Pancreas (tissue), 10 donors: Measurements from ENCODE around the gene TCFL5. TPM values are rescaled to one million over a fixed set of nuclear protein-coding genes. Genes with fewer than 3 reads are reported as not detected.

Experiments used
- ATAC-seq, 4 donors: fragments of 200-7000 bp; cut with Tn5 transposase; one replicate each; pipeline versions ENCODE4 v1.8.0 to v1.9.1; 2020; ENCODE audit warnings: mild to moderate bottlenecking in 4 of 4, moderate library complexity in 4 of 4
- DNase-seq, 6 donors: peaks; one replicate each; pipeline ENCODE4 v3.0.0-alpha.2; 2020
- FAIRE-seq: peaks from 2 replicates; lab custom pipeline; 2012; peaks lifted over from hg19 to GRCh38; lab: Jason Lieb, UNC
- H3K27ac ChIP-seq, 4 donors: fragments of 200-600 bp; sonication (generic); 1 replicate in 3 of 4; 2 replicates in 1 of 4; pipeline versions ENCODE4 v1.5.0 to v1.8.0; 2020
- H3K27me3 ChIP-seq, 4 donors: fragments of 200-600 bp; one replicate each; pipeline ENCODE4 v1.8.0; 2021
- H3K36me3 ChIP-seq, 3 donors: fragments of 200-600 bp; sonication (generic) in 1 of 3; one replicate each; pipeline versions ENCODE4 v1.5.0 to v1.8.0; 2020 to 2021
- H3K4me1 ChIP-seq, 3 donors: fragments of 200-600 bp; one replicate each; pipeline ENCODE4 v1.8.0; 2021
- H3K4me3 ChIP-seq, 4 donors: fragments of 200-600 bp; sonication (generic) in 2 of 4; one replicate each; pipeline versions ENCODE4 v1.5.0 to v1.8.0; 2020 to 2021
- H3K9me3 ChIP-seq, 4 donors: fragments of 200-600 bp; one replicate each; pipeline ENCODE4 v1.8.0; 2021
- WGBS, 2 donors: extraction: QIAGEN DNeasy Blood & Tissue Kit; methylation state at CpG; one replicate each; pipeline ENCODE4 v1.1.7; 2013; 5-methylcytosine and 5-hydroxymethylcytosine counted together
- intact Hi-C, 3 donors: fragments of 100-400 bp; cut with DNase I; formaldehyde crosslinking; loops; one replicate each; pipeline versions ENCODE4 v1.11.1 to v1.14.2; 2022
- polyA plus RNA-seq, 2 donors: library from polyadenylated mRNA; stranded (reverse); fragments of 200-250 nt; gene quantifications; one replicate each; pipeline ENCODE4 v1.2.3, GENCODE V29; 2013
- total RNA-seq, 6 donors: library from RNA; stranded (reverse); fragmentation: NEBNext Ultra II Directional in 4 of 6; extraction: Animal tissue kit (Norgen Biotek cat#: 25700) in 4 of 6; gene quantifications; one replicate each; pipeline versions ENCODE4 v1.2.1 to v1.2.4, GENCODE V29; 2021 to 2023
- TF ChIP-seq, protein P1 (sequence below), 4 donors: fragments of 200-600 bp; sonication (generic) in 3 of 4; IDR thresholded peaks; one replicate each; pipeline versions ENCODE4 v1.5.0 to v1.8.0; 2021; ENCODE audit warnings: antibody characterized with exemption in 4 of 4
- donor health status: healthy with polysubstance abuse.
- donor health status: DM: no; HTN: no; CAD: no; lungs with moderate emphysema.
- donor health status: DM: no; HTN: no; CAD: no.
- donor health status: control.
- donor health status: control.
- donor health status: Bipolar disorder and iron deficiency.
- donor health status: DM: yes; HTN: yes; CAD: no.
- donor health status: DM: no; HTN: no; CAD: no.
- donor health status: DM: no; HTN: no; CAD: no.
- donor health status: DM: yes; HTN: yes; CAD: no.

TCFL5 gene
- total and polyA plus RNA-seq, 8 donors: 2.5 to 4.9 (median 4.0) TPM

DNA sequence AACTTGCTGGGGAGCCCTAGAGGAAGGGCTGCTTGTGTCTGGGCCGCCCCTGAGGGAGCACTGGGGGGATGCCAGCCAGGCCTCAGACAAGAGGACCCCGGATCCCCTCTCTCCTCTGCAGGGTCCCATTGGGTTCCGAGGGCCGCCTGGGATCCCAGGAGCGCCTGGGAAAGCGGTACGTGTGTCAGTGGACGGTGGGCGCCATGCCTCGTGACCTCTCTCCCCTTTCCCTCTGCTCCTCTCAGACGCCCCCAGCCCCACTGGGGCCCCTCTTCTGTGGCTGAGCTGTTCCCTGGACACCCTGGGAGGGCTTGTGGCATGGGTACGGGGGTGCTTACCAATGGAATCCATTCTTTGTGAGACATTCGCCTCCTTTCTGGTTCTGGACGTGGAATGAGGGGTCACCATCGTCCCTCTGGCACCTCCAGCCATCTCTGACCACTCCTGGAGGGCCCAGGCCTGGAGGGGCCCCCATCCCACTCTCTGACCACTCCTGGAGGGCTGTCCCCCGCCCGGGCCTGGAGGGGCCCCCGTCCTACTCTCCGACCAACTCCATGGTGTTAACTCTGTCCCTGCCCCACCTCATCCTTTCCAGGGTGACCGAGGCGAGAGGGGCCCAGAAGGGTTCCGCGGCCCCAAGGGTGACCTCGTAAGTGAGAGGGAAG is 34.8 kb downstream of the TCFL5 start:
- Histone ChIP-seq H3K9me3 (no peaks in the 10 kb centered on the region), H3K36me3 (no peaks in the 10 kb centered on the region), H3K4me1 (peaks cover 0 to 7% (median 0%) of the 10 kb centered on the region in 3 donors), H3K4me3 (no peak overlapping the region), H3K27ac (no peak overlapping the region), H3K27me3 (no peaks in the 10 kb centered on the region)
- TF ChIP-seq, protein P1, sequence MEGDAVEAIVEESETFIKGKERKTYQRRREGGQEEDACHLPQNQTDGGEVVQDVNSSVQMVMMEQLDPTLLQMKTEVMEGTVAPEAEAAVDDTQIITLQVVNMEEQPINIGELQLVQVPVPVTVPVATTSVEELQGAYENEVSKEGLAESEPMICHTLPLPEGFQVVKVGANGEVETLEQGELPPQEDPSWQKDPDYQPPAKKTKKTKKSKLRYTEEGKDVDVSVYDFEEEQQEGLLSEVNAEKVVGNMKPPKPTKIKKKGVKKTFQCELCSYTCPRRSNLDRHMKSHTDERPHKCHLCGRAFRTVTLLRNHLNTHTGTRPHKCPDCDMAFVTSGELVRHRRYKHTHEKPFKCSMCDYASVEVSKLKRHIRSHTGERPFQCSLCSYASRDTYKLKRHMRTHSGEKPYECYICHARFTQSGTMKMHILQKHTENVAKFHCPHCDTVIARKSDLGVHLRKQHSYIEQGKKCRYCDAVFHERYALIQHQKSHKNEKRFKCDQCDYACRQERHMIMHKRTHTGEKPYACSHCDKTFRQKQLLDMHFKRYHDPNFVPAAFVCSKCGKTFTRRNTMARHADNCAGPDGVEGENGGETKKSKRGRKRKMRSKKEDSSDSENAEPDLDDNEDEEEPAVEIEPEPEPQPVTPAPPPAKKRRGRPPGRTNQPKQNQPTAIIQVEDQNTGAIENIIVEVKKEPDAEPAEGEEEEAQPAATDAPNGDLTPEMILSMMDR (IDR thresholded peaks at IDR 0.05): no peak
- FAIRE-seq (no peak), DNase-seq (peak in 4 of 6 donors; percentile 4 to 53 (median 42)), ATAC-seq (no peak)
- WGBS, 2 donors: 78 to 90% methylated on average over 23 to 24 of the region's 24 CpGs
- intact Hi-C loops: no loop called here

DNA sequence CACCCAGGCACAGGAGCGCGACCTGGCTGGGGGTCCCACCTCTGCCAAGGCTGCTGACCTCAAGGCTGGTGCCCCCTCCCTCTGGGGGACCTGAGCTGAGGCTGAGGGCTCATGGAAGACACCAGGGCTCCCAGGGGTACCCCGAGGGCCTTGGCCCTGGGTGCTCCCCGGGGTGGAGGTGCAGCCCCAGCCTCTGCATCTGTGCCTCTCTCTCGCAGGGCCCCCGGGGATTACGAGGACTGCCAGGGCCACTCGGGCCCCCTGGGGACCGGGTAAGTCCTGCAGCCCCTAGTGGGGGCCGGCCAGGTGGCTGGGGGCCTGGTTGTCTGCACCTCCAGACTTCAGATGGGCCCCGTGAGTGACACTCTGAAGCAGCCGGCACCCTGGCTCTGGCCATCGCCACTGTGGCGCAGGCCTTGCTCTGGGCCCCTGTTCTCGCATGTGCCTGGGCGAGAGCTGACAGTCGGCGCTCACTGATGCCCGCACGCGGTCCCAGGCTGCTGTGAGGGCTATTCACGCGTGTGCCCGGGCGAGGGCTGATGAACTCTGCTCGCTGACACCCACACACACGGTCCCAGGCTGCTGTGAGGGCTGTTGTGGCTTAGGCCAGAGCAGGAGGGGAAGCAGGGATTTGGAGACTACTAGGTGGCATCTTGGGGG is 35.5 kb downstream of the TCFL5 start:
- TF ChIP-seq, protein P1 (IDR thresholded peaks at IDR 0.05): no peak
- no peak for ATAC-seq
- H3K9me3 ChIP-seq: no peaks in the 10 kb centered on the region
- no peaks in the 10 kb centered on the region for H3K36me3 ChIP-seq
- H3K4me1 ChIP-seq: peaks cover 0 to 7% (median 0%) of the 10 kb centered on the region in 3 donors
- intact Hi-C loops: no loop called here
- 73 to 81% methylated on average over 25 to 27 of the region's 27 CpGs for WGBS, 2 donors
- no peaks in the 10 kb centered on the region for H3K27me3 ChIP-seq
- H3K4me3 ChIP-seq: no peak overlapping the region
- no peak overlapping the region for H3K27ac ChIP-seq
- FAIRE-seq: no peak
- peak in 2 of 6 donors; percentile 37 to 60 for DNase-seq

DNA sequence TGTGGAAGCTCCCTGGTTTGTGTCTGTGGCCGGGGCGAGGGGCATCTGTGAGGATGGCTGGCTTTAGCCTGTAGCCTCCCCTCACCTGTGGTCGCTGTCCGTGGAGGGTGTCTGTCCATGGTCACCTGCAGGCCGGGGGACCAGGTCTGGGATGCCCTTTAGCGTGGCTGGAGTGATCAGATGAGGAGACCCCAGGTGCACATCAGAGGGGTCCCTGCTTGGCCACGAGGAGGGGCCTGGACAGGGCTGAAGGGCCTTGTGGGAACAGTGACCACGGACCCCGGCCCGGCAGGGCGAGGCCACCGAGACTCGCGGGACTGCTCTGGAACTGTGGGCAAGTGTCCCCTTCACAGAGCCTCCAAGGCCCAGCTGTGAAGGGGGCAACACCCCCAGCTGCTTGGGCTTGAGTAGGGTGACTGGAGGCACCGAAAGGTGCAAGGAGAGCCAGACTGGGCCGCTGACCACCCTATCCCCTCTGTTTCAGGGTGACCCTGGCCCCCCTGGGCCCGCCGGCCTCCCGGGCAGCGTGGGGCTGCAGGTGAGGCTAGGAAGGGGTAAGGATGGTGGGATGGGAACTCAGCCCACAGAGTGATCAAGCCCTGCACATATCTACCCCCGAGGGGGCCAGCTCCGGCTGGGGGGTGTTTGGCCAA is 36.2 kb downstream of the TCFL5 start:
- TF ChIP-seq, protein P1 (IDR thresholded peaks at IDR 0.05): no peak
- FAIRE-seq (no peak), ATAC-seq (no peak), DNase-seq (peak in 2 of 6 donors; percentile 59 to 75)
- no peaks in the 10 kb centered on the region for H3K9me3 ChIP-seq
- H3K27ac ChIP-seq: no peak overlapping the region
- H3K4me3 ChIP-seq: no peak overlapping the region
- H3K36me3 ChIP-seq: no peaks in the 10 kb centered on the region
- 75 to 76% methylated on average over 22 of the region's 22 CpGs for WGBS, 2 donors
- intact Hi-C loops: no loop called here
- H3K4me1 ChIP-seq: peaks cover 0 to 7% (median 0%) of the 10 kb centered on the region in 3 donors
- no peaks in the 10 kb centered on the region for H3K27me3 ChIP-seq

DNA sequence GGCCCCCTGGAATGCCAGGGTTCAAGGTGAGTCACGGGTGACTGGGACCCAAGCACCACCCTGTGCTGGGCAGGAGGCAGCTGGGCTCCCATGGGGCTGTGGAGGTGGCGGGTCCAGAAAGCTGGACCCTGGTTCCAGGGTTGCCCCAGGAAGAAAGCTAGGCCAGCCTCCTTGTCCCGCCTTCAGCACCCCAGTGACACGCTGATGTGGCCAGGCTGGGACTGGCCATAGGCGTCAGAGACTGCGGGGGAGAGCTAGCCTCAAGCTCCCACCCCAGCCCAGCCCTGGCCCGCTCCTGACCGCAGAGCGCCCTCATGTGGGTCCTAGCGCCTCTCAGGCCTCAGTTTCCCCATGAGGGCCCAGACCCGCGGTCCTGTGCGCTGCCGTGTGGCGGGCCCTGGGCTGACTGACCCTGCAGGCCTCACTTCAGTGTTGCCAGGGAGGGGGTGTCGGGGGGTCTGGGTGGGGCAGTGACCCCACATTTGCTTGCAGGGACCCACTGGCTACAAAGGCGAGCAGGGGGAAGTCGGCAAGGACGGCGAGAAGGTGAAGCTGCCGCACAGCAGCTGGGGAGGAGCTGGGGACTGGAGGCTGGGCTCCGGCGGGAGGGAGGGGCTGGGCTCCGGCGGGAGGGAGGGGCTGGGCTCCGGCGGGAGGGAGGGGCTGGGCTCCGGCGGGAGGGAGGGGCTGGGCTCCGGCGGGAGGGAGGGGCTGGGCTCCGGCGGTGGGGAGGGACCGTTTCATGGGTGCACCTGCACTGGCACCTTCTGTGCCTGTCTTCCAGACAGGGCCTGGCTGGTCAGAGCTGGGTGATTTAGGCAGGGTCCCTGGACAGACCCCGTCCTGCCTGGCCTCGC is 36.9 kb downstream of the TCFL5 start:
- H3K4me3 ChIP-seq: peak overlapping the region in 1 of 4 donors; percentile 37
- DNase-seq (peak; percentile 61 to 83 (median 73)), FAIRE-seq (no peak), ATAC-seq (peak; percentile 53 to 83 (median 70))
- TF ChIP-seq, protein P1 (IDR thresholded peaks at IDR 0.05): no peak
- peak overlapping the region; percentile 49 to 62 (median 54) for H3K27ac ChIP-seq
- intact Hi-C loops: no loop called here
- no peaks in the 10 kb centered on the region for H3K9me3 ChIP-seq
- no peaks in the 10 kb centered on the region for H3K36me3 ChIP-seq
- no peaks in the 10 kb centered on the region for H3K27me3 ChIP-seq
- WGBS, 2 donors: 20 to 22% methylated on average over 24 to 32 of the region's 36 CpGs
- peaks cover 0 to 7% (median 0%) of the 10 kb centered on the region in 3 donors for H3K4me1 ChIP-seq
